ENCODE results near the gene PCK2. TPM values are rescaled to one million over a fixed set of nuclear protein-coding genes. Genes with fewer than 3 reads are reported as not detected.

The PCK2 gene
- total and polyA plus RNA-seq, 2 of the 13 experiments (the other 11 are each of a cell fraction or from before 2014, with no cell fraction given) = 129 to 272 TPM

- TF ChIP-seq, protein P1, sequence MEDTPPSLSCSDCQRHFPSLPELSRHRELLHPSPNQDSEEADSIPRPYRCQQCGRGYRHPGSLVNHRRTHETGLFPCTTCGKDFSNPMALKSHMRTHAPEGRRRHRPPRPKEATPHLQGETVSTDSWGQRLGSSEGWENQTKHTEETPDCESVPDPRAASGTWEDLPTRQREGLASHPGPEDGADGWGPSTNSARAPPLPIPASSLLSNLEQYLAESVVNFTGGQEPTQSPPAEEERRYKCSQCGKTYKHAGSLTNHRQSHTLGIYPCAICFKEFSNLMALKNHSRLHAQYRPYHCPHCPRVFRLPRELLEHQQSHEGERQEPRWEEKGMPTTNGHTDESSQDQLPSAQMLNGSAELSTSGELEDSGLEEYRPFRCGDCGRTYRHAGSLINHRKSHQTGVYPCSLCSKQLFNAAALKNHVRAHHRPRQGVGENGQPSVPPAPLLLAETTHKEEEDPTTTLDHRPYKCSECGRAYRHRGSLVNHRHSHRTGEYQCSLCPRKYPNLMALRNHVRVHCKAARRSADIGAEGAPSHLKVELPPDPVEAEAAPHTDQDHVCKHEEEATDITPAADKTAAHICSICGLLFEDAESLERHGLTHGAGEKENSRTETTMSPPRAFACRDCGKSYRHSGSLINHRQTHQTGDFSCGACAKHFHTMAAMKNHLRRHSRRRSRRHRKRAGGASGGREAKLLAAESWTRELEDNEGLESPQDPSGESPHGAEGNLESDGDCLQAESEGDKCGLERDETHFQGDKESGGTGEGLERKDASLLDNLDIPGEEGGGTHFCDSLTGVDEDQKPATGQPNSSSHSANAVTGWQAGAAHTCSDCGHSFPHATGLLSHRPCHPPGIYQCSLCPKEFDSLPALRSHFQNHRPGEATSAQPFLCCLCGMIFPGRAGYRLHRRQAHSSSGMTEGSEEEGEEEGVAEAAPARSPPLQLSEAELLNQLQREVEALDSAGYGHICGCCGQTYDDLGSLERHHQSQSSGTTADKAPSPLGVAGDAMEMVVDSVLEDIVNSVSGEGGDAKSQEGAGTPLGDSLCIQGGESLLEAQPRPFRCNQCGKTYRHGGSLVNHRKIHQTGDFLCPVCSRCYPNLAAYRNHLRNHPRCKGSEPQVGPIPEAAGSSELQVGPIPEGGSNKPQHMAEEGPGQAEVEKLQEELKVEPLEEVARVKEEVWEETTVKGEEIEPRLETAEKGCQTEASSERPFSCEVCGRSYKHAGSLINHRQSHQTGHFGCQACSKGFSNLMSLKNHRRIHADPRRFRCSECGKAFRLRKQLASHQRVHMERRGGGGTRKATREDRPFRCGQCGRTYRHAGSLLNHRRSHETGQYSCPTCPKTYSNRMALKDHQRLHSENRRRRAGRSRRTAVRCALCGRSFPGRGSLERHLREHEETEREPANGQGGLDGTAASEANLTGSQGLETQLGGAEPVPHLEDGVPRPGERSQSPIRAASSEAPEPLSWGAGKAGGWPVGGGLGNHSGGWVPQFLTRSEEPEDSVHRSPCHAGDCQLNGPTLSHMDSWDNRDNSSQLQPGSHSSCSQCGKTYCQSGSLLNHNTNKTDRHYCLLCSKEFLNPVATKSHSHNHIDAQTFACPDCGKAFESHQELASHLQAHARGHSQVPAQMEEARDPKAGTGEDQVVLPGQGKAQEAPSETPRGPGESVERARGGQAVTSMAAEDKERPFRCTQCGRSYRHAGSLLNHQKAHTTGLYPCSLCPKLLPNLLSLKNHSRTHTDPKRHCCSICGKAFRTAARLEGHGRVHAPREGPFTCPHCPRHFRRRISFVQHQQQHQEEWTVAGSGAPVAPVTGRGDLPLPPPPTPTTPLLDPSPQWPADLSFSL (CRISPR knock-in tag; IDR thresholded peaks at IDR 0.05) = no peak
- TF ChIP-seq BHLHE40 (IDR thresholded peaks at IDR 0.05; ENCODE audit: low read length) (peak; percentile 77), TRIM24 (CRISPR knock-in tag; IDR thresholded peaks at IDR 0.05) (no peak), FOXA1 (IDR thresholded peaks at IDR 0.05) (no peak), FOXA1 (CRISPR knock-in tag; IDR thresholded peaks at IDR 0.05) (peak; percentile 99), ZEB1 (IDR thresholded peaks at IDR 0.05; ENCODE audit: insufficient replicate concordance, low read depth) (no peak), ZNF12 (CRISPR knock-in tag; IDR thresholded peaks at IDR 0.05) (peak; percentile 87), ZNF749 (CRISPR knock-in tag; IDR thresholded peaks at IDR 0.05; ENCODE audit: borderline replicate concordance) (peak; percentile 96), ZNF781 (CRISPR knock-in tag; IDR thresholded peaks at IDR 0.05; ENCODE audit: borderline replicate concordance, not compliant biosample characterization) (peak; percentile 97), PRPF4 (IDR thresholded peaks at IDR 0.05; ENCODE audit: low read depth, low read length, poor library complexity, severe bottlenecking) (no peak), ZNF503 (CRISPR knock-in tag; IDR thresholded peaks at IDR 0.05) (peak; percentile 87), HIVEP1 (CRISPR knock-in tag; IDR thresholded peaks at IDR 0.05) (peak; percentile 98), ZSCAN22 (CRISPR knock-in tag; IDR thresholded peaks at IDR 0.05) (peak; percentile 42)
- TF ChIP-seq, protein P2, sequence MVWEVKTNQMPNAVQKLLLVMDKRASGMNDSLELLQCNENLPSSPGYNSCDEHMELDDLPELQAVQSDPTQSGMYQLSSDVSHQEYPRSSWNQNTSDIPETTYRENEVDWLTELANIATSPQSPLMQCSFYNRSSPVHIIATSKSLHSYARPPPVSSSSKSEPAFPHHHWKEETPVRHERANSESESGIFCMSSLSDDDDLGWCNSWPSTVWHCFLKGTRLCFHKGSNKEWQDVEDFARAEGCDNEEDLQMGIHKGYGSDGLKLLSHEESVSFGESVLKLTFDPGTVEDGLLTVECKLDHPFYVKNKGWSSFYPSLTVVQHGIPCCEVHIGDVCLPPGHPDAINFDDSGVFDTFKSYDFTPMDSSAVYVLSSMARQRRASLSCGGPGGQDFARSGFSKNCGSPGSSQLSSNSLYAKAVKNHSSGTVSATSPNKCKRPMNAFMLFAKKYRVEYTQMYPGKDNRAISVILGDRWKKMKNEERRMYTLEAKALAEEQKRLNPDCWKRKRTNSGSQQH (CRISPR knock-in tag; IDR thresholded peaks at IDR 0.05; ENCODE audit: low read depth) = peak; percentile 91
- TF ChIP-seq, protein P3, sequence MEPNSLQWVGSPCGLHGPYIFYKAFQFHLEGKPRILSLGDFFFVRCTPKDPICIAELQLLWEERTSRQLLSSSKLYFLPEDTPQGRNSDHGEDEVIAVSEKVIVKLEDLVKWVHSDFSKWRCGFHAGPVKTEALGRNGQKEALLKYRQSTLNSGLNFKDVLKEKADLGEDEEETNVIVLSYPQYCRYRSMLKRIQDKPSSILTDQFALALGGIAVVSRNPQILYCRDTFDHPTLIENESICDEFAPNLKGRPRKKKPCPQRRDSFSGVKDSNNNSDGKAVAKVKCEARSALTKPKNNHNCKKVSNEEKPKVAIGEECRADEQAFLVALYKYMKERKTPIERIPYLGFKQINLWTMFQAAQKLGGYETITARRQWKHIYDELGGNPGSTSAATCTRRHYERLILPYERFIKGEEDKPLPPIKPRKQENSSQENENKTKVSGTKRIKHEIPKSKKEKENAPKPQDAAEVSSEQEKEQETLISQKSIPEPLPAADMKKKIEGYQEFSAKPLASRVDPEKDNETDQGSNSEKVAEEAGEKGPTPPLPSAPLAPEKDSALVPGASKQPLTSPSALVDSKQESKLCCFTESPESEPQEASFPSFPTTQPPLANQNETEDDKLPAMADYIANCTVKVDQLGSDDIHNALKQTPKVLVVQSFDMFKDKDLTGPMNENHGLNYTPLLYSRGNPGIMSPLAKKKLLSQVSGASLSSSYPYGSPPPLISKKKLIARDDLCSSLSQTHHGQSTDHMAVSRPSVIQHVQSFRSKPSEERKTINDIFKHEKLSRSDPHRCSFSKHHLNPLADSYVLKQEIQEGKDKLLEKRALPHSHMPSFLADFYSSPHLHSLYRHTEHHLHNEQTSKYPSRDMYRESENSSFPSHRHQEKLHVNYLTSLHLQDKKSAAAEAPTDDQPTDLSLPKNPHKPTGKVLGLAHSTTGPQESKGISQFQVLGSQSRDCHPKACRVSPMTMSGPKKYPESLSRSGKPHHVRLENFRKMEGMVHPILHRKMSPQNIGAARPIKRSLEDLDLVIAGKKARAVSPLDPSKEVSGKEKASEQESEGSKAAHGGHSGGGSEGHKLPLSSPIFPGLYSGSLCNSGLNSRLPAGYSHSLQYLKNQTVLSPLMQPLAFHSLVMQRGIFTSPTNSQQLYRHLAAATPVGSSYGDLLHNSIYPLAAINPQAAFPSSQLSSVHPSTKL (CRISPR knock-in tag; IDR thresholded peaks at IDR 0.05) = peak; percentile 91
Observed at GRCh38 chr14:24114532-24115421, 20.7 kb downstream of the PCK2 start, which contains the start of the genes DCAF11 and NRL (continued).
